GM19397 (cell line): ENCODE measurements around the gene RPL11.
"Not testable (repeated sequence)": the region's sequence is repeated elsewhere in the genome, so short reads cannot be mapped to it uniquely, and the experiment has no call there.

Experiments
- ATAC-seq: cut with Tn5 transposase; IDR thresholded peaks from one replicate; pipeline ENCODE4 v1.9.1; 2021; ENCODE audit warnings: mild to moderate bottlenecking, moderate library complexity; ENCODE audit not compliant: unreplicated experiment

RPL11 gene

GRCh38 chr1:23684415-23684814 lies 7.2 kb upstream of the RPL11 start:
- ATAC-seq: no peak

GRCh38 chr1:23685197-23685596 lies 6.4 kb upstream of the RPL11 start:
- not testable (repeated sequence) for ATAC-seq

GRCh38 chr1:23687680-23688079 lies 3.9 kb upstream of the RPL11 start:
- ATAC-seq: not testable (repeated sequence)

GRCh38 chr1:23688281-23688680 lies 3.3 kb upstream of the RPL11 start:
- ATAC-seq: not testable (repeated sequence)

GRCh38 chr1:23692308-23692871 lies 784 bp downstream of the RPL11 start:
- ATAC-seq: no peak

GRCh38 chr1:23693599-23693998 lies 2.0 kb downstream of the RPL11 start:
- no peak for ATAC-seq

GRCh38 chr1:23694371-23694770 lies 2.8 kb downstream of the RPL11 start:
- no peak for ATAC-seq

- no peak for ATAC-seq
Measured at GRCh38 chr1:23695667-23696066, 4.1 kb downstream of the RPL11 start.

- no peak for ATAC-seq
Measured at GRCh38 chr1:23696335-23696989, 4.9 kb downstream of the RPL11 start.

GRCh38 chr1:23698466-23698865 lies 6.9 kb downstream of the RPL11 start:
- no peak for ATAC-seq

GRCh38 chr1:23699280-23700179 lies 7.9 kb downstream of the RPL11 start:
- no peak for ATAC-seq

GRCh38 chr1:23701310-23701709 lies 9.7 kb downstream of the RPL11 start:
- no peak for ATAC-seq

GRCh38 chr1:23701996-23702395 lies 10.4 kb downstream of the RPL11 start:
- ATAC-seq: no peak

- ATAC-seq: no peak
Measured at GRCh38 chr1:23704834-23705495, 13.4 kb downstream of the RPL11 start.

GRCh38 chr1:23709229-23709628 lies 17.6 kb downstream of the RPL11 start:
- no peak for ATAC-seq

- no peak for ATAC-seq
Measured at GRCh38 chr1:23718482-23718881, 26.9 kb downstream of the RPL11 start.

- no peak for ATAC-seq
Measured at GRCh38 chr1:23719162-23719820, 27.7 kb downstream of the RPL11 start.

GRCh38 chr1:23720256-23720995 lies 28.8 kb downstream of the RPL11 start:
- peak; percentile 52 for ATAC-seq

- ATAC-seq: no peak
Measured at GRCh38 chr1:23722652-23723051, 31.0 kb downstream of the RPL11 start.

- ATAC-seq: no peak
Measured at GRCh38 chr1:23726686-23727085, 35.1 kb downstream of the RPL11 start.
